Tibial nerve (tissue), 4 donors: ENCODE data around the gene EXT2.

ENCODE experiments used
- CTCF ChIP-seq, 5 experiments: fragments of 200-600 bp in 3 of 5; fragments of 450-650 bp in 2 of 5; sonication (generic) in 3 of 5; IDR thresholded peaks; one replicate each; pipeline ENCODE4 v1.5.1; 2016 to 2019; ENCODE audit warnings: antibody characterized with exemption in 5 of 5, mild to moderate bottlenecking in 3 of 5, moderate library complexity in 2 of 5
- EP300 ChIP-seq, 2 donors: sonication (generic); formaldehyde crosslinking; IDR thresholded peaks; one replicate each; pipeline ENCODE4 v1.6.1; 2017; ENCODE audit warnings: antibody characterized with exemption in 2 of 2, mild to moderate bottlenecking in 1 of 2
- POLR2A ChIP-seq, 2 donors: fragments of 450-650 bp; IDR thresholded peaks; one replicate each; pipeline ENCODE4 v1.6.1; 2017; ENCODE audit warnings: antibody characterized with exemption in 2 of 2, mild to moderate bottlenecking in 2 of 2, moderate library complexity in 2 of 2

GRCh38 chr11:44177905-44178304, 82.4 kb downstream of the EXT2 start:
- TF ChIP-seq CTCF (IDR thresholded peaks at IDR 0.05), result no peak
- TF ChIP-seq POLR2A (IDR thresholded peaks at IDR 0.05), result no peak
- TF ChIP-seq EP300 (IDR thresholded peaks at IDR 0.05), result no peak
